Neural crest cell (in vitro differentiated cells): ENCODE results near the gene MAGEA8. TPM values are rescaled to one million over a fixed set of nuclear protein-coding genes. Genes with fewer than 3 reads are reported as not detected.
"Not testable (repeated sequence)": the region's sequence is repeated elsewhere in the genome, so short reads cannot be mapped to it uniquely, and the experiment has no call there.

Experiments
- DNase-seq: peaks from one replicate; pipeline ENCODE4 v3.0.0; 2021; ENCODE audit warnings: low read depth, mixed read lengths, low spot score
- H3K27ac Mint-ChIP-seq: one replicate; pipeline ENCODE4 v1.8.0; 2021; ENCODE audit warnings: mild to moderate bottlenecking, mixed read lengths; ENCODE audit not compliant: unreplicated experiment
- H3K27me3 Mint-ChIP-seq: 2 replicates; pipeline ENCODE4 v1.8.0; 2021; ENCODE audit warnings: low read depth, mild to moderate bottlenecking, mixed read lengths
- H3K36me3 Mint-ChIP-seq: 2 replicates; pipeline ENCODE4 v1.8.0; 2021; ENCODE audit warnings: low read depth, mild to moderate bottlenecking, mixed read lengths
- H3K4me1 Mint-ChIP-seq: 2 replicates; pipeline ENCODE4 v1.8.0; 2021; ENCODE audit warnings: mixed read lengths
- H3K4me3 Mint-ChIP-seq: one replicate; pipeline ENCODE4 v1.8.0; 2021; ENCODE audit warnings: mild to moderate bottlenecking, mixed read lengths
- H3K9me3 Mint-ChIP-seq: 2 replicates; pipeline ENCODE4 v1.8.0; 2021; ENCODE audit warnings: mixed read lengths
- total RNA-seq: library from RNA; stranded (reverse); gene quantifications from 2 replicates; pipeline ENCODE4 v1.2.1, GENCODE V29; 2021
- TF ChIP-seq, protein P1 (sequence below): fragments of 200-600 bp; sonication (generic); conservative IDR thresholded peaks from 2 replicates; pipeline ENCODE4 v1.5.0; 2021; ENCODE audit warnings: antibody characterized with exemption, mild to moderate bottlenecking

The MAGEA8 gene
- total RNA-seq, 1 donor from 2014 or later: not detected

- H3K9me3 Mint-ChIP-seq: peaks cover 7% of the 10 kb centered on the region
- TF ChIP-seq, protein P1, sequence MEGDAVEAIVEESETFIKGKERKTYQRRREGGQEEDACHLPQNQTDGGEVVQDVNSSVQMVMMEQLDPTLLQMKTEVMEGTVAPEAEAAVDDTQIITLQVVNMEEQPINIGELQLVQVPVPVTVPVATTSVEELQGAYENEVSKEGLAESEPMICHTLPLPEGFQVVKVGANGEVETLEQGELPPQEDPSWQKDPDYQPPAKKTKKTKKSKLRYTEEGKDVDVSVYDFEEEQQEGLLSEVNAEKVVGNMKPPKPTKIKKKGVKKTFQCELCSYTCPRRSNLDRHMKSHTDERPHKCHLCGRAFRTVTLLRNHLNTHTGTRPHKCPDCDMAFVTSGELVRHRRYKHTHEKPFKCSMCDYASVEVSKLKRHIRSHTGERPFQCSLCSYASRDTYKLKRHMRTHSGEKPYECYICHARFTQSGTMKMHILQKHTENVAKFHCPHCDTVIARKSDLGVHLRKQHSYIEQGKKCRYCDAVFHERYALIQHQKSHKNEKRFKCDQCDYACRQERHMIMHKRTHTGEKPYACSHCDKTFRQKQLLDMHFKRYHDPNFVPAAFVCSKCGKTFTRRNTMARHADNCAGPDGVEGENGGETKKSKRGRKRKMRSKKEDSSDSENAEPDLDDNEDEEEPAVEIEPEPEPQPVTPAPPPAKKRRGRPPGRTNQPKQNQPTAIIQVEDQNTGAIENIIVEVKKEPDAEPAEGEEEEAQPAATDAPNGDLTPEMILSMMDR: no peak
- no peaks in the 10 kb centered on the region for H3K36me3 Mint-ChIP-seq
- DNase-seq: no peak
- no peak overlapping the region for H3K27ac Mint-ChIP-seq
- peaks cover 6% of the 10 kb centered on the region for H3K4me1 Mint-ChIP-seq
- H3K27me3 Mint-ChIP-seq: peaks cover 2% of the 10 kb centered on the region
- no peak overlapping the region for H3K4me3 Mint-ChIP-seq
Observed at GRCh38 chrX:149908308-149908707, 27.3 kb downstream of the MAGEA8 start.

DNA sequence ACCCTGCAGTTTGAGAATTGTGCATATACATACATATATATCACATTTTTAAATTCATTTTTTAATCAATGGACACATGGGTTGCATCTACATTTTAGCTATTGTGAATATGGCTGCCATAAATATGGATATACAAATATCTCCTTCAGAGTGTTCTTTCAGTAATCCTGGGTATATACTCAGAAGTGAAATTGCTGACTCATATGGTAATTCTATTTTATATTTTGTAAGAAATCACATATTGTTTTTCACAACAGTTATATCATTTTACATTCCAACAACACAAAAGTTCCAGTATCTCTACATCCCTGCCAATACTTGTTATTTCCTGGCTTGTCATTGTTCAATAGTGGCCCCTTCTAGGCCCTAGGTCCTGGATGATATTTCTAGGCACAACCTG is 27.7 kb downstream of the MAGEA8 start:
- no peak for DNase-seq
- H3K36me3 Mint-ChIP-seq: no peaks in the 10 kb centered on the region
- H3K4me1 Mint-ChIP-seq: peaks cover 6% of the 10 kb centered on the region
- no peak overlapping the region for H3K27ac Mint-ChIP-seq
- H3K9me3 Mint-ChIP-seq: peaks cover 10% of the 10 kb centered on the region
- H3K27me3 Mint-ChIP-seq: peaks cover 2% of the 10 kb centered on the region
- H3K4me3 Mint-ChIP-seq: no peak overlapping the region
- TF ChIP-seq, protein P1: no peak

- no peaks in the 10 kb centered on the region for H3K36me3 Mint-ChIP-seq
- H3K4me1 Mint-ChIP-seq: no peaks in the 10 kb centered on the region
- TF ChIP-seq, protein P1: no peak
- peaks cover 15% of the 10 kb centered on the region for H3K9me3 Mint-ChIP-seq
- peaks cover 2% of the 10 kb centered on the region for H3K27me3 Mint-ChIP-seq
- H3K4me3 Mint-ChIP-seq: peak overlapping the region; percentile 35
- DNase-seq: no peak
- H3K27ac Mint-ChIP-seq: no peak overlapping the region
Observed at GRCh38 chrX:149909324-149910177, 28.6 kb downstream of the MAGEA8 start.

DNA sequence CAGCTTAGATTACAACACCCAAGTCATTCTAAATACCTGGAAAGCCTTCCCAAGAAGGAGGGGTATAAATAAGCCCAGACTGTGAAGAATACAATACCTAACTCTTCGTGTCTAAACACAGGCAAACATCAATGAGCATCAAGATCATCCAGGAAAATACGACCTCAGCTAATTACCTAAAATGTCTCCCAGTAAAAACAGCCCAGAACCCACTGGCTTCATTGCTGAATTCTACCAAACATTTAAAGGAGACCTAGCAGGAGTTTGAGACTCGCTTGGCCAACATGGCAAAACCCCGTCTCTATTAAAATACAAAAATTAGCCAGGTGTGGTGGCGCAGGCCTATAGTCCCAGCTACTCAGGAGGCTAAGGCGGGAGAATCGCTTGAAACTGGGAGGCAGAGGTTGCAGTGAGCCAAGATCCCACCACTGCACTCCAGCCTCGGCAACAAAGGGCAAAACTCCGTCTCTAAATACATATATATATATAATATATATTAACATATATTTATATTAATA is 29.3 kb downstream of the MAGEA8 start:
- no peak overlapping the region for H3K27ac Mint-ChIP-seq
- H3K9me3 Mint-ChIP-seq: peaks cover 15% of the 10 kb centered on the region
- H3K27me3 Mint-ChIP-seq: peaks cover 2% of the 10 kb centered on the region
- no peaks in the 10 kb centered on the region for H3K4me1 Mint-ChIP-seq
- DNase-seq: no peak
- H3K36me3 Mint-ChIP-seq: no peaks in the 10 kb centered on the region
- peak overlapping the region; percentile 35 for H3K4me3 Mint-ChIP-seq
- TF ChIP-seq, protein P1: no peak

DNA sequence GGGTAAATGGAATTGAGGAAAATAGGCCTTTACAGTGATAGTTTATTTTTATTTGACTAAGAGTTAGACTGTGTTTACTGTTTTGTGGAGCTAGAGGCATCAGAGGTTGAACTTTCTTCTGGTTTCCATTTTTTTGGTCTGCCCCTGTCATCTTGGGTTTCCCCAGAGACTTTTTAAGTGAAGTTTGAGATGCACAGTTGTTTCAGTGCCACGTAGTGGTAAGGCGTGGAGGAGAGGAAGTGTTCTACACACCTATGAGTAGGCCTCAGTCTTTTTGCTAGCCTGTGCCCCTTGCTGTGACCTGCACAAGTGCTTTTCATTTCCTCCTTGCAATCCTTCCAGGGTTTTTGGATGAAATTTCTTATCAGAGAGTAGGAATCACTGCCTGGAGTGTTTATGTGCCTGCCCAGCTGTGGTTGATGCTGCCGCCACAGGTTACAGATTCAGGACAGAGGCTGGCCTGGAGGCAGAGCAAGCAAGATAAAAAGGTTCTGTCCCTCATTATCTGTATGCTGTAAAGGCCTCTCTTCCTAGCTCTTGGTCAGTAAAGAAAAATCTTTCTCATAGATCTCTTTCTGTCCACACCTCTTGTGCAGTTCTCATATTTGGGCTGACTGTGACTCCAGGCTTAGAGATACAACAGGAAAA is 35.9 kb downstream of the MAGEA8 start:
- Mint-ChIP-seq H3K27ac (no peak overlapping the region), H3K9me3 (peaks cover 15% of the 10 kb centered on the region), H3K36me3 (no peaks in the 10 kb centered on the region), H3K4me1 (no peaks in the 10 kb centered on the region), H3K4me3 (no peak overlapping the region), H3K27me3 (peaks cover 2% of the 10 kb centered on the region)
- TF ChIP-seq, protein P1: no peak
- no peak for DNase-seq

DNA sequence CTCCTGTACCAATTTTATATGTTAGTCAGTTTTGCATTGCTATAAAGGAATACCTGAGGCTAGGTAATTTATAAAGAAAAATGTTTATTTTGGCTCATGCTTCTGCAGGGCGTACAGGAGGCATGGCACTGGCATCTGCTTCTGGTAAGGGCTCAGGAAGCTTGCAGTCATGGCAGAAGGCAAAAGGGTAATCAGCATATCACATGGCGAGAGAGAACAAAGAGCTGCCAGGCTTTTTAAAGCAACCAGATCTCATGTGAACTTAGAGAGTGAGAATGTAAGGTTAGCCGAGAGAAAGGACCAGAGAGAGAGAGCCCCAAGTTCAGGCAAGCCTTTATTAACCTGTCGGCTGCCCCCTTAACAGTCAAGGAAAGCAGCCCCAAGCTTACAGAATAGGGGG is 42.9 kb downstream of the MAGEA8 start:
- not testable (repeated sequence) for H3K27me3 Mint-ChIP-seq, DNase-seq, H3K27ac Mint-ChIP-seq, H3K36me3 Mint-ChIP-seq, H3K4me1 Mint-ChIP-seq, H3K4me3 Mint-ChIP-seq, H3K9me3 Mint-ChIP-seq

DNA sequence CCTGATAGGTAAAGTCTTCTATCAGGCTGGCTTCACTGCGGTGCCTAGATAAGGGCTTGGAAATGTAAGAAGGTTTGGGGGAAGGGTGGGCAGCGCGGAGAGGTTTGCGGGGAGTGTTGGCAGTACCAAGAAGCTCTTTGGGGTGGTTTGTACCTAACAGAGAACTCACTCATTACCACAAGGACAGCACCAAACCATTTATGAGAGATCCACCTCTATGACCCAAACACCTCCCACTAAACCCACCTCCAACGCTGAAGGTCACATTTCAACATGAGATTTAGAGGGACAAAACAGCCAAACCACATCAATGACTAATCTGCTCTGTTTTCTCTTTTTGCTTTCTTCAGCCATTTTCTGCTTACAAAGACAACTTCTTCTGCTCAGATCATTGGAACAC is 43.5 kb downstream of the MAGEA8 start:
- H3K4me3 Mint-ChIP-seq, DNase-seq, H3K36me3 Mint-ChIP-seq, H3K27ac Mint-ChIP-seq, H3K9me3 Mint-ChIP-seq, H3K4me1 Mint-ChIP-seq, H3K27me3 Mint-ChIP-seq: not testable (repeated sequence)

- not testable (repeated sequence) for H3K9me3 Mint-ChIP-seq, H3K27me3 Mint-ChIP-seq, H3K4me3 Mint-ChIP-seq, H3K27ac Mint-ChIP-seq, H3K4me1 Mint-ChIP-seq, DNase-seq, H3K36me3 Mint-ChIP-seq
Observed at GRCh38 chrX:149927245-149927963, 46.4 kb downstream of the MAGEA8 start.
